ENCODE data around the gene RBPJ. TPM values are rescaled to one million over a fixed set of nuclear protein-coding genes. Genes with fewer than 3 reads are reported as not detected.

RBPJ gene
- total RNA-seq, 2 donors from 2014 or later: 32.7 to 37.9 TPM

GRCh38 chr4:26457412-26457811 is 136.6 kb downstream of the RBPJ start:
- Histone ChIP-seq H3K9me3 (no peaks in the 10 kb centered on the region), H3K4me3 (no peak overlapping the region), H3K27ac (no peak overlapping the region), H3K27me3 (no peaks in the 10 kb centered on the region), H3K4me1 (peaks cover 10% of the 10 kb centered on the region), H3K36me3 (replicated peaks in 1 of 2; ENCODE audit: insufficient read depth in 1 of 2, low read depth in 2 of 2) (no peaks in the 10 kb centered on the region)
- no peak for TF ChIP-seq POLR2A (IDR thresholded peaks at IDR 0.05)
- TF ChIP-seq, protein P1, sequence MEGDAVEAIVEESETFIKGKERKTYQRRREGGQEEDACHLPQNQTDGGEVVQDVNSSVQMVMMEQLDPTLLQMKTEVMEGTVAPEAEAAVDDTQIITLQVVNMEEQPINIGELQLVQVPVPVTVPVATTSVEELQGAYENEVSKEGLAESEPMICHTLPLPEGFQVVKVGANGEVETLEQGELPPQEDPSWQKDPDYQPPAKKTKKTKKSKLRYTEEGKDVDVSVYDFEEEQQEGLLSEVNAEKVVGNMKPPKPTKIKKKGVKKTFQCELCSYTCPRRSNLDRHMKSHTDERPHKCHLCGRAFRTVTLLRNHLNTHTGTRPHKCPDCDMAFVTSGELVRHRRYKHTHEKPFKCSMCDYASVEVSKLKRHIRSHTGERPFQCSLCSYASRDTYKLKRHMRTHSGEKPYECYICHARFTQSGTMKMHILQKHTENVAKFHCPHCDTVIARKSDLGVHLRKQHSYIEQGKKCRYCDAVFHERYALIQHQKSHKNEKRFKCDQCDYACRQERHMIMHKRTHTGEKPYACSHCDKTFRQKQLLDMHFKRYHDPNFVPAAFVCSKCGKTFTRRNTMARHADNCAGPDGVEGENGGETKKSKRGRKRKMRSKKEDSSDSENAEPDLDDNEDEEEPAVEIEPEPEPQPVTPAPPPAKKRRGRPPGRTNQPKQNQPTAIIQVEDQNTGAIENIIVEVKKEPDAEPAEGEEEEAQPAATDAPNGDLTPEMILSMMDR (IDR thresholded peaks at IDR 0.05): no peak
- DNase-seq (no peak), ATAC-seq (no peak)
- intact Hi-C loops (cut with DNase I): no loop called here
- 84 to 89% methylated on average over 6 of the region's 6 CpGs for WGBS, 2 donors

- Histone ChIP-seq H3K27ac (no peak overlapping the region), H3K27me3 (no peaks in the 10 kb centered on the region), H3K4me1 (peaks cover 3% of the 10 kb centered on the region), H3K9me3 (no peaks in the 10 kb centered on the region), H3K4me3 (no peak overlapping the region), H3K36me3 (replicated peaks in 1 of 2; ENCODE audit: insufficient read depth in 1 of 2, low read depth in 2 of 2) (no peaks in the 10 kb centered on the region)
- intact Hi-C loops (cut with DNase I): no loop called here
- TF ChIP-seq POLR2A (IDR thresholded peaks at IDR 0.05): no peak
- TF ChIP-seq, protein P1 (IDR thresholded peaks at IDR 0.05): no peak
- WGBS, 2 donors: 71 to 83% methylated on average over 7 of the region's 7 CpGs
- DNase-seq (no peak), ATAC-seq (no peak)
These were observed 137.3 kb downstream of the RBPJ start for GRCh38 chr4:26458157-26458561.

DNA sequence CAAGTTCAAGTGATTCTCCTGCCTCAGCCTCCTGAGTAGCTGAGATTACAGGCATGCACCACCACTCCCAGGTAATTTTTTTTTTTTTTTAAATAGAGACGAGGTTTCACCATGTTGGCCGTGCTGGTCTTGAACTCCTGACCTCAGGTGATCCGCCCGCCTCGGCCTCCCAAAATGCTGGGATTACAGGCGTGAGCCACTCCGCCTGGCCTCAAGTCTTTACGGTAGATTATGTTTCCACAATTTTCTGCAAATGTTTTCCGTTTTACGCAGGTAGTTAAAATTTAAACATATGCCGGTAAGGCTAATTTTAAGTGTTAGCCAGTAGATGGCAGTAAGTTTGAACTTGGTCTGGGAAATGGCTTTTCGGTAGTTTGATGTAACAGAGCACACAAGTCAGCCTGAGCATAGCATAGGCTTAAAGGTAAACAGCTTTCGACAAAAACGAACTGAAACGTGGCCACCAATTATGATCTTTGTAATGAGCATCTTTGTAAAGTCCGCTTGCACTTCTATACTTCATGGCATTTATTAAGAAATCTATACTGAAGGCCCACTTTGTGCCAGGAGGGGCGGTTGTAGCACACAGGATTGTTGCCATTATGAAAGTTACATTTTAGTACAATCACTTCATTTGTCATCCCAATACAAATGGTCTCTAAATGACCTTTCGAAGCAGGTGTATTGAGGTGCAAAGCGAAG is 138.4 kb downstream of the RBPJ start:
- no peaks in the 10 kb centered on the region for H3K36me3 ChIP-seq (replicated peaks in 1 of 2; ENCODE audit: insufficient read depth in 1 of 2, low read depth in 2 of 2)
- intact Hi-C loops (cut with DNase I): no loop called here
- DNase-seq (peak in 1 of 4 donors; percentile 29), ATAC-seq (peak; percentile 91)
- no peaks in the 10 kb centered on the region for H3K27me3 ChIP-seq
- H3K4me3 ChIP-seq: no peak overlapping the region
- no peak overlapping the region for H3K27ac ChIP-seq
- WGBS, 2 donors: 22 to 23% methylated on average over 19 of the region's 19 CpGs
- TF ChIP-seq, protein P1 (IDR thresholded peaks at IDR 0.05): peak; percentile 36 to 78 (median 74)
- no peak for TF ChIP-seq POLR2A (IDR thresholded peaks at IDR 0.05)
- H3K4me1 ChIP-seq: no peaks in the 10 kb centered on the region
- no peaks in the 10 kb centered on the region for H3K9me3 ChIP-seq

GRCh38 chr4:26459756-26460530 is 139.1 kb downstream of the RBPJ start:
- WGBS, 2 donors: 91 to 96% methylated on average over 12 to 13 of the region's 13 CpGs
- TF ChIP-seq POLR2A (IDR thresholded peaks at IDR 0.05): no peak
- TF ChIP-seq, protein P1 (IDR thresholded peaks at IDR 0.05): no peak
- no peak overlapping the region for H3K4me3 ChIP-seq
- H3K4me1 ChIP-seq: no peaks in the 10 kb centered on the region
- no peak overlapping the region for H3K27ac ChIP-seq
- no peak for ATAC-seq
- intact Hi-C loops (cut with DNase I): no loop called here
- no peaks in the 10 kb centered on the region for H3K36me3 ChIP-seq (replicated peaks in 1 of 2; ENCODE audit: insufficient read depth in 1 of 2, low read depth in 2 of 2)
- H3K9me3 ChIP-seq: no peaks in the 10 kb centered on the region
- DNase-seq: no peak
- H3K27me3 ChIP-seq: no peaks in the 10 kb centered on the region

All from body of pancreas (tissue), 4 donors.